GM10248 (cell line): Measurements from ENCODE around the gene OR2S2.

Experiments
- CTCF ChIA-PET: fragments of 300-600 bp; sonication (Branson Sonifier 250); formaldehyde crosslinking; extraction: SDS; loops from one replicate; lab custom pipeline; 2021; ENCODE audit warnings: antibody characterized with exemption; lab: Yijun Ruan, JAX
- POLR2A ChIA-PET: fragments of 350-650 bp; sonication (Branson Sonifier 250); formaldehyde crosslinking; extraction: SDS; loops from one replicate; lab custom pipeline; 2020; ENCODE audit warnings: antibody characterized with exemption; lab: Yijun Ruan, JAX
- DNase-seq: peaks from one replicate; pipeline ENCODE4 v3.0.0; 2012; ENCODE audit errors: extremely low spot score
- CTCF ChIP-seq: IDR thresholded peaks from 2 replicates; pipeline ENCODE4 v1.5.1; 2012; ENCODE audit warnings: mild to moderate bottlenecking, low read depth; ENCODE audit errors: extremely low read depth, missing control alignments, control extremely low read depth

The OR2S2 gene

GRCh38 chr9:35930521-35930920, 27.4 kb downstream of the OR2S2 start:
- DNase-seq: no peak
- ChIA-PET POLR2A (no interaction called here), CTCF (interaction anchor here (0.9 to 1.6 kb wide), 2 partner anchors 11 to 15 kb away, joined by 4 read pairs; no protein-coding TSS in a partner anchor)
- TF ChIP-seq CTCF: no peak

GRCh38 chr9:35929453-35929718, 28.6 kb downstream of the OR2S2 start:
- CTCF ChIA-PET: no interaction called here

GRCh38 chr9:35928591-35929452, 29.1 kb downstream of the OR2S2 start:
- no peak for DNase-seq
- ChIA-PET CTCF (interaction anchor here (1.4 kb wide), 1 partner anchor 47 kb away, joined by 4 read pairs; no protein-coding TSS in a partner anchor), POLR2A (no interaction called here)

More at GRCh38 chr9:35929453-35929718, 28.6 kb downstream of the OR2S2 start:
- POLR2A ChIA-PET: no interaction called here
- no peak for TF ChIP-seq CTCF
- no peak for DNase-seq

DNA sequence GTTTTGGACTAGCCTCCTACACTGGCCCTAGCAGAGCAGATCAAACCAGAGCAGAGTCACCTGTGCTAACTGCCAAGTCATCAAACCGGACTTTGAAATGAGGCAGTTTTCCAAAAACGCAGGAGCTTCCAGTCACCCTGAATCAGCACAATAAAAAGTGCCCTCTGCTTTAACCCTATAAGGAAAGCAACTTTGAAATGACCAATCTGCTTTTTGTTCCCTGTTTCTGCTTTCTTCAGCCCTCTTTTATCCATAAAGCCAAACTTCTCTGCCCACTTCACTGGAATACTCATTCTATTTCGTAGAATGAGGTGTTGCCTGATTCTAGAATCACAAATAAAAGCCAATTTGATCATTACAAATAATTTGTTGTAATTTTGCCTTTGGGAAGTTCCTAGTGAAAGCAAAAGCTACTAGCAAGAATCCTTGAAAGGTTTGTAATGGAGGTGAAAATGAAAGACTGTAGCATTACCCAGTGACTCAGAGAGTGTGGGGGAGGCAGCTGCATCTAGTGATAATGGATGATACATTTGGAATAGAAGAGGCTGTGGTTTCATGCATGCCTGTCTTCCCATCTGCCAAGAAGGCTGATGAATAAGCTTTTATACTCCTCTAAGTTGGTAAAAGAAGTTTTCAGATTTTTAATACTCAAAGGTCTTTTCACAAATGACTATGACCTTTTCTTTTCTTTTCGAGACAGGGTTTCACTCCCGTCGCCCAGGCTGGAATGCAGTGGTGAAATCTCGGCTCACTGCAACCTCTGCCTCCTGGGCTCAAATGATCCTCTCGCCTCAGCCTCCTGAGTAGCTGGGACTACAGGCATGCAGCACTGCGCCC, 33.8 kb downstream of the OR2S2 start:
- no peak for DNase-seq
- no peak for TF ChIP-seq CTCF
- ChIA-PET POLR2A (interaction anchor here (0.5 kb wide), 1 partner anchor 1070 kb away, joined by 4 read pairs; no protein-coding TSS in a partner anchor), CTCF (interaction anchor here (0.7 to 2.3 kb wide), 5 partner anchors 17 to 52 kb away, joined by 3 to 11 read pairs (median 3); no protein-coding TSS in a partner anchor)

More at GRCh38 chr9:35928591-35929452, 29.1 kb downstream of the OR2S2 start:
- no peak for TF ChIP-seq CTCF

- TF ChIP-seq CTCF: no peak
- ChIA-PET POLR2A (no interaction called here), CTCF (interaction anchor here (2.3 kb wide), 1 partner anchor 20 kb away, joined by 11 read pairs; no protein-coding TSS in a partner anchor)
- no peak for DNase-seq
Observed at GRCh38 chr9:35923598-35923926, 34.4 kb downstream of the OR2S2 start.

GRCh38 chr9:35920051-35920620, 37.8 kb downstream of the OR2S2 start:
- CTCF ChIA-PET: interaction anchor here (1.0 to 2.8 kb wide), 7 partner anchors 11 to 109 kb away, joined by 3 to 11 read pairs (median 4); no protein-coding TSS in a partner anchor

More at GRCh38 chr9:35920051-35920620, 37.8 kb downstream of the OR2S2 start:
- no peak for DNase-seq
- no peak for TF ChIP-seq CTCF
- POLR2A ChIA-PET: no interaction called here
